CD4-positive, alpha-beta T cell treated with Interleukin-12 subunit alpha and Interleukin-12 subunit beta, for 1 hour (primary cell): ENCODE measurements around the gene TRPM8.
A peak's percentile ranks its signal among the peaks of the same experiment; 100 is the strongest.

Source experiments
- DNase-seq: peaks from one replicate; pipeline ENCODE4 v3.0.0-alpha.2; 2020

Gene TRPM8

DNA sequence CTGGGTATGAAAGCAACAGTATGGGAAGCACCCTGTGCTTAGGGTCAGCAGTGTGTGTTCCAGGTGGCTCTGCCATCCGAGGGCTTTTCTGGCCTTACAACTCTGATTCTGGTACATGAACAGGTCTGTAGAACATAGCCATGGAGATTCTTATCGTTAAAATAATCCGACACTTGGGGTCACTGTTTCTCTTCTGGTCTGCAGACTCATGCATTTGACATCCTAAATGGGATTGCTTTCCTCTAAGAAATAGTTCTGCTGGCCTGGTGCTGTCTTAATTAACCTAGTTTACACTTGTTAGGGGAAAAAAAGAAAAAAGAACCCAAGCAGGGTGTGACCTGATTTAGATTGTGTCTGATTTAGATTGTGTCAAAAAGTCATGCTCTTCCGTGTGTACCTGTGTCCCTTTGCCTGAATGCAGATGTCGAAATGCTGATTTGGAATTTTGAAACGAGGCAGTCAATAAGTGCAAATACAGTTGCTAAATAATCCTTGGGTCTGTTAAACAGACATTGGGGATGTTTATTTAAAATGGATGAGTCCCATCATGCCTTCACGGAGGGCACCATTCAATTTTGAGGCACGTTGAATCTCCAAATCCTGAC lies 59.6 kb downstream of the TRPM8 start:
- peak; percentile 75 for DNase-seq

DNA sequence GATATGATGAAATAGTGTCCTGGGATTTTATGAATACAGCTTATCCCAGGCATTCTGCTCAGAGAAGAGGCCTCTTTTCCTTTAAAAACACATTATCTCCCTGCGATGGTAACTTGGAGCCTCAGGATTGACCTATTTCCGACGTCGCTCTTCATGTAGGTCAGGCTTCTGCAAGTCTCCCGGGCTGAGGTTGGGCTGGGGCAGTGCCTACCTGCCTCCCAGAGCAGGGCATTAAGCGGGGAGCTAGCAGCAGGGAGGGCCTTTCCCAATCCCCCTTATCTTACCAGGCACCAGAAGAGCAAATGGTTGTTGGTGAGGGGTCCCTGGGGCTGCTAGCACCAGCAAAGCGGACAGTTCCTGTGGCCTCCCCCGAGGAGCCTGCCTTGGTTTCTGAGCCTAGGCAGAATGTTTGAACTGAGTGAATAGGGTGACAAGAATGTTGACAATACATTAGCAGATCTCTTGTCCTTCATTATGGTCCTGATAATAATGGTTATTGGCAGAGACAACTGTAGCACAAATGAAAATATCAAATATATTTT lies 60.2 kb downstream of the TRPM8 start:
- no peak for DNase-seq

- DNase-seq: no peak
These were observed 62.6 kb downstream of the TRPM8 start for GRCh38 chr2:233979748-233980147.

DNA sequence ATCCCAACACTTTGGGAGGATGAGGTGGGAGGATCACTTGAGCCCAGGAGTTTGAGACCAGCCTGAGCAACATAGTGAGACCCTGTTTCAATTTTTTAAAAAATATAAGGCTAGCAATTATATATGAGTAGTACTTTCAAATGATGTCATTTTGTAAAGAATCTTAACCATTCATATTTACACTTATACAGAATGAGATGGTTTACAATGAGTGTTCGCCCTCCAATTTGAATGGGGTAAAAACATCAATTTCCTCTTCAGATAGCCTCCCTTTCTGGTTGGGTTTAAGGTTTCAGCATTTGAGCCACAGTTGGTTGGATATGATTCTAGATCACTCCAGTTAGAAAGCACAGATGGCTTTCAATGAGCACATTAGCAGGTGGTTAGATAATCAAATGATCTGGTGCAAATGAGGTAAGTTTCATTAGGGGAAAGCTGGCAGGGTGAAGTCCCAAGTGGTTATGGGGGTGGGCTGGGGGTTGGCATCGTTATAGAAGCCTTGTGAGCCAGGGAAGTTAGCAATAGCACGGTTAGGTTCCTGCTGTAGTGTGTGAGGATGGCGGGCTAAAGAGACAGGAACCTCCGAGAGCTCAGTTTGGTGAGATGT lies 63.9 kb downstream of the TRPM8 start:
- no peak for DNase-seq

DNA sequence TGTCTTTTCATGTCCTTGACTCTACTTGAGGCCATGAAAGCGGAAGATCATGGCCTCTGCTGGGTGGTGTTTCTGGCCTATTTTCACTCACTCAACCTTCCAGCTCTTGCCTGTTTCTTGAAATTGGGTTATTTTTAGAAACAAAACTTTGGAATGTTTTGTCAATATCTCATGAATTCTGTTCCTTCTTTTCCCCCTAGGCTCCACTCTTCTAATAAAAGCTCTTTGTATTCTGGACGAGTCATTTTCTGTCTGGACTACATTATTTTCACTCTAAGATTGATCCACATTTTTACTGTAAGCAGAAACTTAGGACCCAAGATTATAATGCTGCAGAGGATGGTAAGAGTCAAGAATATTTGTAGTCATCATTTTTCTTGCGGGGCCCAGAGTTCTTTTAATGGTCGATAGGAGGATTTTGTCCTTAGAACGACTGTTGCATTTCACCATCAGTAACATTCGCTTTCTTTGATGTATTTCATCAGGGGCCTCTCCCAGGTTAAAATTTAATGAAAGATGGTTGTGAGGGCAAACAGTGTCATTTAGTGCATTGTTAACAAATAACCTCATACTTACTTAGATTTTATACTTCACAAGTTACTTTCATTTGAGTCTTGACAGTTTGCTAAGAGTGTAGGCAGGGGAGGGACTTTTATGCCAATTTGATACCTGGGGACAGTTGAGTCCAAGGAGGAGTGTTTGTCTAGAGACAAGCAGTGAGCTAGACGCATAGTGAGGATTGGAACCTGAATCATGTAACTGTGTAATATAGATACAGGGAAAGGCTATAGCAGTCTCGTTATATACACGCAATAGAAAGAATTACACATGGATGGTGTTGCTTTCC lies 64.6 kb downstream of the TRPM8 start:
- DNase-seq: no peak

DNA sequence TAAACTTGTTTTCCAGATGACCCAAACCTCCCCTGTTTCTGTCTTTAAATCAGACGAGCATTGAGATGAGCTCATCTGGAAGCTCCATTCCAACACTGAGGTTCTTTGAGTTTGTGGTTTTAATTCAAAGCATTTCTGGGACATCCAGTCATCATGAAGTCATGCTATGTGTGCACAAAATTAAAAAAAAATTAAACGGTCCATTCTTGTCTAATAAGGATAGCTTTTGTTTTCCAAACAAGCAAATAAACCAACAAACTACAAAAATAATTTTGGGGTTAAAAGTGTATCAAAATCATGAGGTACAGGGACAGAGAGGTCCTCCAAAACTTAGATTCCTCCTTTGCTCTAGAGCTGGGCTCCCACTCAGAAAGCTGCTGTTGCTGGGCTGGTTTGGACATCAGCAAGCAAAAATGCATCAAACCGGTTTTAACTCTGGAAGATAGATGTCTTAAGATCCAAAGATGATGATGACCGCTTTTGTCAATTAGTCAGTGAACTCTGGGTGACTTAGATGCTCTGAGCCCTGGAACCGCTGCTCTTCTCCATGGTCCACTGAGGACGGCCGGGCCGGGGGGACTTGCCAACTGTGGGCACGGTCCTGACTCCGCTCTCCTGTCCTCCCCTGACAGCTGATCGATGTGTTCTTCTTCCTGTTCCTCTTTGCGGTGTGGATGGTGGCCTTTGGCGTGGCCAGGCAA lies 65.4 kb downstream of the TRPM8 start:
- no peak for DNase-seq

GRCh38 chr2:233983445-233983844 lies 66.3 kb downstream of the TRPM8 start:
- DNase-seq: no peak

DNA sequence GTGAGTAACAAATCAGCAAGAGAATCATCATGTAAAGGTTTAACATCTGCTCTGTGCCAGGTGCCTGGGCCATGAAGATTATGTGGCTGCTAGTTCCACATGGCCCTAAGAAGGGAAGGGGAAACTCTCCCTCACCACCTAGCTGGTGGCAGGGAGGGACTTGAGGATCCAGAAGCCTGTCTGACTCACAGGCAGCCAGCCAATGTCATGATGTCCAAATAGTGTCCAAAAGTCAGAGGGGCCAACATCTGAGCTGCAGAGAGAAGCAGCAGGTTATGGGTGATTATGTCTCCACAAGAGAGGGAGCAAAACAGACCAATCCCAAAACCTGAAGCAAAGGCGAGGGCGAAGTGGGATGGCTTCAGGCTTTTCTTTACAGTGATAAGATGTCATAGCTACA lies 71.4 kb downstream of the TRPM8 start:
- DNase-seq: no peak

GRCh38 chr2:233989221-233989858 lies 72.2 kb downstream of the TRPM8 start:
- DNase-seq: no peak

DNA sequence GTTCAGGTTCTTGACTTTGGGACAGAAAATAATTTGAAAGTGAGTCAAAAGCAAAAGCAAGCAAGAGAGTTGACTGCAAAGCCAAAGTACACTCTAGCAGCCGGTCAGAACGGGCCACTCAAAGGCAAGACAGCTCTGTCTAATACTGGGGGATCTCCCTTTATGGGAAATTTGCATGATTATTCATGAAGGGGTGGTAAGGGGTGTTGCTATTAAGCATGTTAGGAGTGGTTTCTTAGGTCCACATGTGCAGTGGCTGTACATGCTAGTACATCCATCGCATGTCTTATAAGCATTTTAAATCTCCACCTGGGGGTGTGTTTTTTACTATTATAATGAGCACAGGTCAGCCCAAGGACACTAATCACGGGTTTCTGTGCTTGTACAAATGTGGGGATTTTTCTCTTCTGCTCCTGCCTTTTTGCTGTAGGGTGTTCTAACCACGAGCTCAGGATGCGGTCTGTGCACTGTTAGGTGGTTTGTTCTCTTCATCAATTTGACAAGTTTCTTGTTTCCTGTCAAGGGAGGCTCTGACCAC lies 73.2 kb downstream of the TRPM8 start:
- peak; percentile 75 for DNase-seq

DNA sequence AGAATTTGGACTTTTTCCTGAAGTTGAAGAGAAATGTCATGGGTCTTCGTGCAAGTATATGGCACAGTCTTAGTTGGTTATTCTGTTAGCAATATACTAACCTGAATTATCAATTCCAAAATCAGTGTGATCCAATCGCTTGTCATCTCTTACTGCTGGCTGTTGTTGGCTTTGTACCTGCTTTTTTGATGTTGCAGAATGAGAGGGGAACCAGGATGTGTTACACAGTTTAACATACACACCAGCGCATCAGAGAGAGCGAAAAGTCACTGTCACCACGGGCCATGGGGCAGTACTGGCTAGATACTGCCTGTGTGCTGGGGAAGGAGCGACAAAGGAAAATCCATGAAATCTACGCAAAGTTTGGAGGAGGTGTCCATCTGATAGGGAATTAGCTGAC lies 74.0 kb downstream of the TRPM8 start:
- no peak for DNase-seq

- no peak for DNase-seq
These were observed 75.5 kb downstream of the TRPM8 start for GRCh38 chr2:233992513-233993217.

- no peak for DNase-seq
These were observed 76.3 kb downstream of the TRPM8 start for GRCh38 chr2:233993461-233993860.

DNA sequence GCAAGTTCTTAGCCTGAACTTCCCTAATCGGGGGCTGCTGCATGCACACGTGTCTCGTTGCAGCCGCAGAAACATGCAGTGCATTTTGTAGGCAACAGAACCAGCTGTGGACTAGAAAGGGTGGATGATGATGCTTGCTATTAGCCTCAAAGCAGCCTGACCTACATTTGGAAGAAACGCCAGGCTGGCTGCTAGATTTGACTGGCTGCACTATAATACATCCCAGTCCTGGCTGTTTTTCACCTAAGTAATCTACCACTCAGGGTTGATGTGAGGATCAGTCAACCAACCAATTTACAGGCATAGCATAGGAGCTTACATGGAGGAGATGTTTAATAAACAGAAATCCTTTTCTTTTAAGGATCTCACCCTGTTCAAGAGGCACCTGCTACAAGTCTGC lies 77.0 kb downstream of the TRPM8 start:
- no peak for DNase-seq

DNA sequence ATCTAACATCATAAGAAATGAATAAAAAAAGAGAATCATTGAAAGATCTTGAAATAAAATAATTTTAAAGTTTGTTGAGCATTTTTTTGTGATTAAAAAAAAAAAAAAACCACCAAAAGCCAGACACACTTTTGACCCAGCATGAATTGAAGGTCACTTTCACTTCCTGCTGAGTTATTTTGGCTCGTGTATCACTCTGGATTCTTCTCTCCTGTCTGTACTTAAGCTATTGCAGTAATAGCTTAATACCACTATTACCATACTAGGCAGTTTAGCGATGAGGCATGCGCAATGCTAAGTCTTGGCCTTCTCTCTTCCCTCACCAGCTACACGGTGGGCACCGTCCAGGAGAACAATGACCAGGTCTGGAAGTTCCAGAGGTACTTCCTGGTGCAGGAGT lies 78.8 kb downstream of the TRPM8 start:
- DNase-seq: no peak

DNA sequence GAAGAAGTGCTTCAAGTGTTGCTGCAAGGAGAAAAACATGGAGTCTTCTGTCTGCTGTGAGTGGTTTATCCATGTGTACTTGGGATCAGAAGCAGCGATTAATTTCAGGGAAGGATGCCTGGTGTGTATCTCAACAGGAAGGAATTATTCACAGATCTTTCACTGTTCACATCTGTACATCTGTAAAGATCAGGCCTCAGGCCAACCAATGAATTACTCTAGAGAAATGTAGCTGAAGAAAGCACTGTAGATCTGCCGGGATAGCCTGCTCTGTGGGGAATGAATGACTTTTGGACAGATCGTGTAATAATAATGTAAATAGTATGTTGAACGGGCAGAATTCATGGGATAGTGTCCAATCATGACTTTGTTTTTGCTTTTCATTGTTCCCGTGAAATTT lies 79.3 kb downstream of the TRPM8 start:
- no peak for DNase-seq

- DNase-seq: no peak
These were observed 80.5 kb downstream of the TRPM8 start for GRCh38 chr2:233997707-233998106.

- no peak for DNase-seq
These were observed 82.0 kb downstream of the TRPM8 start for GRCh38 chr2:233999182-233999581.

- DNase-seq: peak; percentile 20
These were observed 84.4 kb downstream of the TRPM8 start for GRCh38 chr2:234001380-234002160.

GRCh38 chr2:234002281-234002680 lies 85.1 kb downstream of the TRPM8 start:
- no peak for DNase-seq
